ENCODE measurements around the gene ETV6. TPM values are rescaled to one million over a fixed set of nuclear protein-coding genes. Genes with fewer than 3 reads are reported as not detected.

ETV6 gene
- total RNA-seq, 1 donor from 2014 or later = 18.4 TPM

DNA sequence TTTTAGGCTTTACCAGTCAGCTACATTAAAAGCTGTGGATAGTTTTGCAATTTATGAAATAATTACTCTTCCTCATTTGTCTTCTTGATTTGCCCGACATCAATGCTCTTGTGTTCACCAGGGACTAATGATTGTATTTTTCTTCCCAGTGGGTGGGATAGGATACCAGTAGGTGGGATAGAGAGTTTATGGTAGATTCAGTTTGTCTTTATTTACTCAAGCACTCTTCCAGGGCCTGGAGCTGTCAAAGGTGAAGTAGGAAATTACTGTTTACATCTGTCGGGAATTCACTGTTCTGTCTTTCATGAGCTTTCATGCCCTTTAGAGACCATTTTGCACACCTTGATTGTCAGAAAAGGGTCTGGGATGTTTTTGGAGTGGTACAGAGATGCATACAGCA, 36.6 kb downstream of the ETV6 start:
- no peak for DNase-seq (ENCODE audit: low spot score)
- intact Hi-C loops (cut with DNase I) = no loop called here

DNA sequence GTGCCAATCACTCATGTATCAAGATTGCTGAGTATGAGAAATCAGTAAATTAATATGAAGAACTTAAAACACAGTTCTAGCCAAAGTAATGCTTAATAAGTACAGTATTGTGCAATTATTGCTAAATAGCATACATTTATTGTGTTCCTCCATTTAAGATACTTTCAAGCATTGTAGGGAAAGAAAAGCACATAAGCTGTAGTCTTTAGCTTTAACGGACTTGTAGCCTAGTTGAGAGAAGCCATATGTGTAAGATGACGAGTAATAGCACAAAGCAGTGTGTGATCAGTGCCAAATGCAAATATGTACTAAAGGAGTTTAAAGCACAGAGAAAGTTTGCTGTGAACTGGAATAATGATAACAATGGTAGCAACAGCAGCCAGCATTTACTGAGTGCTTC, 38.1 kb downstream of the ETV6 start:
- intact Hi-C loops (cut with DNase I) = no loop called here
- no peak for DNase-seq (ENCODE audit: low spot score)

DNA sequence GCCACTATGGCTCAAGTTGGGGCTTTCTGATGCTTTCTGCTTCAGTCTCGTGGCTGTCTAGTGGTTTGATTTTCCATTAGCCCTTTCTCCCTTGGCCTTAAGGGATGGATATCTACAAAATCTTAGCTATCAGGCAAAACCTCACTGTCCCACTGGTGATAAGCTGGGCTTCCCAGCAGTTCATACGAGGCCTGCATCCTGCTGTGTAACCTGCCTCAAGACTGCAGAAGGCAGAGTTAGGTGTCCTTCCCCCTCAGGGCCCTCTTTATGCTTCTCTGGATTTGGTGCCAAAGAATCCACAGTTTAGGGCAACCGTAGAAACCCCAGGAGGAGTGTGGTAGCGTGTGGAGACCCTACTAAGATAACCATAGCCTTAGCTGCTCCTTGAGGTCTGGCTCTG, 38.9 kb downstream of the ETV6 start:
- DNase-seq (ENCODE audit: low spot score) = no peak
- intact Hi-C loops (cut with DNase I) = no loop called here

DNA sequence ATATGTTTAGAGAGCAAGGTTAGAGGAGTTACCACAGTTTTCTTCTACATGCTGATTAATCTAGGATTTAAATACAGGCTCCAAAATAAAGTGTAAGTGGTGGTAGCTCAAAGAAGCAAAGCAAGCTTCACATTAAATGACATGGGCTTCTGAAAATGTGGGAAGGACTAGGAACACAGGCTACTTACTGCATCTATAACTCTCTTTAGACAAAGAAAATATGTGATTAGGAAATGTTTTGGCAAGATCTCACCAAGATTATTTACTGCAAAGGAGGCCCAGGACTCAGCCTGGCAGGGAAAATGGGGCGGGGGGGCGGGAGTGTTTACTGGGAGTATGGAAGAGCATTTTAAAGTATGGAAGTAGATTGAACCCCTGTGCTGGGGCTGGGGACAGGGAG, 39.4 kb downstream of the ETV6 start:
- intact Hi-C loops (cut with DNase I) = no loop called here
- no peak for DNase-seq (ENCODE audit: low spot score)

DNA sequence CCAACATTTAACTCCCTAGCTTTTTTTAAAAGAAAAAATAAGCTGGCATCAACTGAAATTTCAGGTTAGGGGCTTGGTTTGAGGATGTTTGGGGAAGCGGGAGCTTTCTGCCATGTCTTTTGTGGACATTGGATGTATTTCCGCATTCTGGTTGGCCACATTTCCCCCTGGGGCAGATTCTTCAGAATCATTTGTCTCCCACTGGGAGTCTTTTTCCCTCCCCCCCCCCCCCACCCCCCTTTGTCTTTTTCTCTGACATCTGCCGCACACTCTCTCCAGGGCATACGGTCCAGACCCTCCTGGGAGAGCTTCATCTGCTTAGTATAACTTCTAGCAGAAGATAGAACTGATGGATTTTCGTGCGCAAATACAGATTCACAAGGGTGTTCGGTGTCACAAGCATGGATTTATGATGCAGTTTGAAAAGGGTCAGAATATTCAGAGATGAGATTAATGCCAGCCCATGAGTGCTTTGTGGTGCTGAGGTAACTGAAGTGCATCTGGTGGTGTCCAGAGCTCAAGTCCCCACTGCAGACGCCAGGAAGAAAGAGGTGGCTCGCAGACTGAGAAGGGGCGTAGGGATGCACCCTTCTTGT, 40.2 kb downstream of the ETV6 start:
- DNase-seq (ENCODE audit: low spot score) = no peak
- intact Hi-C loops (cut with DNase I) = no loop called here

DNA sequence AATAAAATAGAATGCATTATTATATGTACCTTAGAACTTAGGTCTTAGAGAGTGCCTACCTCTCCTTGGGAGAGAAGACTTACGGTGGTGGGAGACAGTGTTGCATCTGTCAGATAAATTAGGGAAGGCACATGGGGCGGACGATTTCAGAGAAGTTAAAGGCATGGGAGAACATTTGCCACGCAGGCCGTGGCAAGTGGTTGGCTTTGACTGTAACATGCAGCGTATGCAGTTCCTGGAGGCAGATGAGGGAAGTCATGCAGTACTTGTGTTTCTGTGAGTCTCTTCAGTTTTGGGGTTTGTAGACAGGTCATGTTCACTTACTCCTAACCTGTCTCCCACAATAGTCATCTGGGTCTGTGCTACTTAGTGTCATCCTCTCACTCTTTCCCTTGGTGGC, 43.6 kb downstream of the ETV6 start:
- DNase-seq (ENCODE audit: low spot score) = no peak
- intact Hi-C loops (cut with DNase I) = no loop called here

DNA sequence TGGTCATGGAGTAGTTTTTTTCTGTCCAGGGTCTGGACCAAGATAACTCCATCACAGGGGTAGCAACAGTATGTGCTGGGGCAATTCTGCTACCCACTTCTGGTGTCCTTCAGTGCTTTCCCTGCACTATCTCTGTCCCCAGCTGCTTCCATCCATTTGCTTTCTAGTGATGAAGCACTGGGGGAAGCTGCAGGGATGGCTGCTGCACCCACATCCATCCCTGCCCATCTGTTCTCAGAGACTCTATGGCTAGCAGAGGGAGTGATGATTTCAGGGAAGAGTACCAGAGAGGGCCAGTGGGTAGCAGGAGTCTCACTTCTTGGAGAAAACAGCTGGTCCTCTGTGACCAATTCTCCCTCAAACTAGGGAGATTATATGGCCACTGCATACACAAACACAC, 44.1 kb downstream of the ETV6 start:
- intact Hi-C loops (cut with DNase I) = no loop called here
- no peak for DNase-seq (ENCODE audit: low spot score)

- intact Hi-C loops (cut with DNase I) = no loop called here
- no peak for DNase-seq (ENCODE audit: low spot score)
Measured at GRCh38 chr12:11694528-11694927, 45.1 kb downstream of the ETV6 start.

- no peak for DNase-seq (ENCODE audit: low spot score)
- intact Hi-C loops (cut with DNase I) = no loop called here
Measured at GRCh38 chr12:11695321-11695720, 45.8 kb downstream of the ETV6 start.

GRCh38 chr12:11696084-11696483, 46.6 kb downstream of the ETV6 start:
- intact Hi-C loops (cut with DNase I) = no loop called here
- DNase-seq (ENCODE audit: low spot score) = no peak

- no peak for DNase-seq (ENCODE audit: low spot score)
- intact Hi-C loops (cut with DNase I) = no loop called here
Measured at GRCh38 chr12:11697131-11697530, 47.7 kb downstream of the ETV6 start.

DNA sequence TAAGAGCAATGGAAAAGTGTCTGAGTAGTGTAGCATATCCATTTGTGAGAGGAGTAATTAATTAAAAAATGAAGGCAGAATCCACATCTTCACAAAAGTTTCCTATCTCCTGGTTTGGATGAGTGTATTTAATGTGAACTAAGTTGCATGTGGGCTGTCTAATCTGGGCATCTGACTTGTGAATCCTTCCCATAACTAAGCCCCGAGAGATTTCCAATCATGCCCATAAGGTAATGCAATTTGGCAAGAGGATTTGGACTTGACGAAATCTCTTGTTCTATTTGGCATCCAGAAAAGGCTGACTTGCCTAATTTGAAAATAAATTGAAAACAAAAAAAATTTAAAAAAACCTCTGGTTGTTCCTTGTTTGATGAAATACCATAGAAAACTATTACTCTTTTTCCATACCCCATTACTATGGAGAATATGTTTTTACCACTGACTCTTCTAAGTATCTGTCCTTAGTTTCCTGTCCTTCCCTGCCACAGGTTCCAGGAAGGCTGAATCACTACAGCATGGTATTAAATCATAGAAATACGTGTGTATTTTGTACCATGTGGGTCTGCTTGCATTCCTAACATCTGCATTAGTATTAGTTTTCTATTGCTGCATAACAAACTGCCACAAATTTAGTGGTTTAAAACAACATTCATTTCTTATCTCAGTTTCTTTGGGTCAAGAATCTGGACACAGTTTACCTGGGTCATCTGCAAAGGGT, 48.4 kb downstream of the ETV6 start:
- no peak for DNase-seq (ENCODE audit: low spot score)
- intact Hi-C loops (cut with DNase I) = no loop called here

- no peak for DNase-seq (ENCODE audit: low spot score)
- intact Hi-C loops (cut with DNase I) = no loop called here
Measured at GRCh38 chr12:11698729-11699128, 49.3 kb downstream of the ETV6 start.

DNA sequence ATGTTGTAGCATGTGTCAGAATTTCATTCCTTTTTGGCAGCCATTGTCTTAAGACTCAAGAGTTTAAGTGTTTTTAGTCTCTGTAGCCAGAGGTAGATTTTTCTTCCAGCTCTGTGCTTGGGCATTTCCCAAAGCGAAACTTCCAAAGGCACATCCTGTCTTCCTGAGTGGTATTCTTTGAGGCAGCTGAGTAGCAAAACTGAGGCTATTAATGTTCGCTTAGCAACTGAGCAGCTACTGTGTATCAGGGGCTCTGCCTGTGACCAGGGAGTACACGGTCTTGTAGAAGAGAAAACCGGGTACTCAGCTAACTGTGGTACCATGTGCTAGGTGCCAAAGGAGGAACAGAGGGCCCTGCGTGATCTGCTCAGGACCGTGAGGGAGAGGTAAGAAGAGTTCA, 52.0 kb downstream of the ETV6 start:
- intact Hi-C loops (cut with DNase I) = no loop called here
- no peak for DNase-seq (ENCODE audit: low spot score)

DNA sequence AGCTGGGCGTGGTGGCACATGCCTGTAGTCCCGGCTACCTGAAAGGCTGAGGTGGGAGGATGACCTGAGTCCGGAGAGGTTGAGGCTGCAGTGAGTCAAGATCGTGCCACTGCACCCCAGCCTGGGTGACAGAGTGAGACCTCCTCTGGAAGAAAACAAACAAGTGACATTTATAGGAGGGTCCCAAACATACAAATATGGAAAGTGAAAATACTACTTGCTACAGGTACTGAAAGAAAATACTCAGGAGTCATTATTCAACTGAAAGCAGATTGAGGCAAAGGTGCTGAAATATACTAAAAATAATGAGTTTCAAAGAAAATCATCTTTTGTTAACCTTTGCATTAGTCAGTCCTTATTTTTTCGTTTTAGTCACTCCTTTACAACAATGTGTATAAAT, 53.5 kb downstream of the ETV6 start:
- no peak for DNase-seq (ENCODE audit: low spot score)
- intact Hi-C loops (cut with DNase I) = no loop called here

DNA sequence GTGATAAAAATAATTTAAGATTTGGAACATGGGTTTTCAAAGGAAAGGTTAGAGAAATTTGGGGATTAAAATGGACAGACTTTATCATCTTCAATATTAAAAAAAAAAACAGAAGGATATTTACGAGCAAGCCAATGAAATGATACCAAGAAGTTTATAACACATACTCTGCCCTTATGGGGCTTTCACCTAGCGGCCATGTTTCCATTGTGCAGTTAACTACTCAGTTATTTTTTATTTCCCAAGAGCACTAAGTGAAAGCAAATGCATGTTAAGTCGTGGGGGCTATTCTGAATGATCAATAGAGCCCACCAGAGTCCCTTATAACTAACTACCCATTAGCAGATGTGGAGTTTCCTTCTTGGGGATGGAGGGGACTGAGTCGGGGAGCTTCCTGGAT, 53.9 kb downstream of the ETV6 start:
- intact Hi-C loops (cut with DNase I) = no loop called here
- DNase-seq (ENCODE audit: low spot score) = no peak

GRCh38 chr12:11704089-11704488, 54.6 kb downstream of the ETV6 start:
- DNase-seq (ENCODE audit: low spot score) = no peak
- intact Hi-C loops (cut with DNase I) = no loop called here

- intact Hi-C loops (cut with DNase I) = loop anchor here (5.0 kb wide), 1 partner anchor 53 kb away; no protein-coding TSS in a partner anchor
- no peak for DNase-seq (ENCODE audit: low spot score)
Measured at GRCh38 chr12:11705010-11705409, 55.5 kb downstream of the ETV6 start.

GRCh38 chr12:11706509-11707379, 57.3 kb downstream of the ETV6 start:
- intact Hi-C loops (cut with DNase I) = loop anchor here (5.0 kb wide), 1 partner anchor 54 kb away; no protein-coding TSS in a partner anchor
- DNase-seq (ENCODE audit: low spot score) = no peak

GRCh38 chr12:11707535-11707934, 58.1 kb downstream of the ETV6 start:
- DNase-seq (ENCODE audit: low spot score) = no peak
- intact Hi-C loops (cut with DNase I) = loop anchor here (5.0 kb wide), 1 partner anchor 55 kb away; no protein-coding TSS in a partner anchor

GRCh38 chr12:11709513-11709912, 60.0 kb downstream of the ETV6 start:
- no peak for DNase-seq (ENCODE audit: low spot score)
- intact Hi-C loops (cut with DNase I) = loop anchor here (5.0 kb wide), 1 partner anchor 57 kb away; no protein-coding TSS in a partner anchor
